Left ventricle myocardium inferior (tissue), 1 donor: ENCODE results near the gene C6orf15. TPM values are rescaled to one million over a fixed set of nuclear protein-coding genes. Genes with fewer than 3 reads are reported as not detected.

Source experiments
- DNase-seq: peaks from one replicate; pipeline ENCODE4 v3.0.0-alpha.2; 2020
- H3K27ac ChIP-seq: fragments of 200-600 bp; replicated peaks from 2 replicates; pipeline ENCODE4 v1.8.0; 2021
- H3K27me3 ChIP-seq: fragments of 200-600 bp; 2 replicates; pipeline ENCODE4 v1.8.0; 2021; ENCODE audit warnings: low read depth
- H3K36me3 ChIP-seq: fragments of 200-600 bp; 2 replicates; pipeline ENCODE4 v1.8.0; 2021
- H3K4me1 ChIP-seq: fragments of 200-600 bp; 2 replicates; pipeline ENCODE4 v1.8.0; 2021
- H3K4me3 ChIP-seq: fragments of 200-600 bp; 2 replicates; pipeline ENCODE4 v1.8.0; 2021; ENCODE audit warnings: mild to moderate bottlenecking, moderate library complexity
- H3K9me3 ChIP-seq: fragments of 200-600 bp; replicated peaks from 2 replicates; pipeline ENCODE4 v1.8.0; 2021
- intact Hi-C: fragments of 100-400 bp; cut with micrococcal nuclease; formaldehyde crosslinking; loops from one replicate; pipeline ENCODE4 v1.11.0; 2022
- total RNA-seq: library from RNA; stranded (reverse); fragmentation: NEBNext Ultra II Directional; extraction: Animal tissue kit (Norgen Biotek cat#: 25700); gene quantifications from one replicate; pipeline ENCODE4 v1.2.1, GENCODE V29; 2021
- TF ChIP-seq, protein P1 (sequence below): fragments of 200-600 bp; IDR thresholded peaks from 2 replicates; pipeline ENCODE4 v1.8.0; 2021; ENCODE audit warnings: antibody characterized with exemption, mild to moderate bottlenecking, borderline replicate concordance
- donor health status: DM: no; HTN: yes; CAD: no; lungs with severe emphysema.

The C6orf15 gene
- total RNA-seq, 1 donor from 2014 or later, result not detected

DNA sequence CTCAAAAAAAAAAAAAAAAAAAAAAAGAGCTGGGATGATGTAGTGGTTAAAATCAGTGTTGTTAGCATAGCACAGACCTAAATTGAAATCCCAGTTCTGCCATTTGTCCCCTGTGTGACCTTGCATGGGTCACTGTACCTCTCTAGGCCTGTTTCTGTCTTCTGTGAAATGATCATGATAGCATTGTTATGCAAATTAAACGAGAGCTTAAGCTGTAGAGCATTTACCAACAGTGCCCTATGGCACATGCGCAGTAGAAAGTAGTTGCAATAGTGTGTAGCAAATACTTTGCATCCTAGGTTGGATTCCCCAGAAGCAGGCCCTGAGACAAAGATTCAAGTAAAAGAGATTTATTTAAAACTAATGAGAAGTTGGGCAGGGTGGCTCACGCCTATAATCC is 19.2 kb upstream of the C6orf15 start:
- H3K27ac ChIP-seq, result no peak overlapping the region
- H3K4me3 ChIP-seq, result no peak overlapping the region
- no peak for DNase-seq
- no peaks in the 10 kb centered on the region for H3K27me3 ChIP-seq
- H3K9me3 ChIP-seq, result no peaks in the 10 kb centered on the region
- intact Hi-C loops, result no loop called here
- H3K36me3 ChIP-seq, result no peaks in the 10 kb centered on the region
- TF ChIP-seq, protein P1, sequence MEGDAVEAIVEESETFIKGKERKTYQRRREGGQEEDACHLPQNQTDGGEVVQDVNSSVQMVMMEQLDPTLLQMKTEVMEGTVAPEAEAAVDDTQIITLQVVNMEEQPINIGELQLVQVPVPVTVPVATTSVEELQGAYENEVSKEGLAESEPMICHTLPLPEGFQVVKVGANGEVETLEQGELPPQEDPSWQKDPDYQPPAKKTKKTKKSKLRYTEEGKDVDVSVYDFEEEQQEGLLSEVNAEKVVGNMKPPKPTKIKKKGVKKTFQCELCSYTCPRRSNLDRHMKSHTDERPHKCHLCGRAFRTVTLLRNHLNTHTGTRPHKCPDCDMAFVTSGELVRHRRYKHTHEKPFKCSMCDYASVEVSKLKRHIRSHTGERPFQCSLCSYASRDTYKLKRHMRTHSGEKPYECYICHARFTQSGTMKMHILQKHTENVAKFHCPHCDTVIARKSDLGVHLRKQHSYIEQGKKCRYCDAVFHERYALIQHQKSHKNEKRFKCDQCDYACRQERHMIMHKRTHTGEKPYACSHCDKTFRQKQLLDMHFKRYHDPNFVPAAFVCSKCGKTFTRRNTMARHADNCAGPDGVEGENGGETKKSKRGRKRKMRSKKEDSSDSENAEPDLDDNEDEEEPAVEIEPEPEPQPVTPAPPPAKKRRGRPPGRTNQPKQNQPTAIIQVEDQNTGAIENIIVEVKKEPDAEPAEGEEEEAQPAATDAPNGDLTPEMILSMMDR, result no peak
- peaks cover 10% of the 10 kb centered on the region for H3K4me1 ChIP-seq

DNA sequence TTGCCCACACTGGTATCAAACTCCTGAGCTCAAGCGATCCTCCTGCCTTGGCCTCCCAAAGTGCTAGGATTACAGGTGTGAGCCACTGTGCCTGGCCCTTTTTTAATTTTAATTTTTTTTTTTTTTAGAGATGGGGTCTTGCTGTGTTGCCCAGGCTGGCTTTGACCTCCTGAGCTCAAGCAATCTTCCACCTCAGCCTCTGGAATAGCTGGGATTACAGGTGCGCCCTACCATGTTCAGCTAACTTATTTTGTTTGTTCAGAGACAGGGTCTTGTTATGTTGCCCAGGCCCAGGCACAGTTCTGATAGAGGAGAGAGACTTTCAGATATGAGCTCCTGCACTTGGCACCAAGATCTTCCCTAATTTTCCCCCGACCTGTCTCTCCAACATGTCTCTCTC is 18.4 kb upstream of the C6orf15 start:
- Histone ChIP-seq H3K4me1 (peaks cover 19% of the 10 kb centered on the region), H3K9me3 (no peaks in the 10 kb centered on the region), H3K27me3 (no peaks in the 10 kb centered on the region), H3K4me3 (no peak overlapping the region), H3K36me3 (no peaks in the 10 kb centered on the region), H3K27ac (no peak overlapping the region)
- TF ChIP-seq, protein P1, result no peak
- no peak for DNase-seq
- intact Hi-C loops, result no loop called here

DNA sequence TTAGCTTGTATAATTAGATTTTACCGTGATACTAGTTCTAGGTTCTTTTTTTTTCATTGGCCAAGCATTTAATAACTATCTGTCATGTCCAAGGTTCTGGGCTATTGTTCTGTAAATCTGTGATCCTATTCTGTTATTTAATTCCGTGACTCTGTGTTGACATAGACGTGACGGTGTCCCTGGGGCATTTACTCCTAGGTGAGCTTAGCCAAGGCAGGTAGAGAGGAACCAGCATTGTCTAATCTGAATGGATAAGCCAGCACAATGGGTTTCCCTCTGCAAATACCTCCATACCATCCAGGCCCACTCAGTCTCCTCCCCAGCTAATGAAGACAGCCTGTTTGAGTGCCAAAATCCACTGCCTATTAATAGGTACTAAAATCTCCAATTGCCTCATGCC is 16.8 kb upstream of the C6orf15 start:
- no peaks in the 10 kb centered on the region for H3K27me3 ChIP-seq
- H3K4me3 ChIP-seq, result no peak overlapping the region
- no peak overlapping the region for H3K27ac ChIP-seq
- intact Hi-C loops, result no loop called here
- H3K36me3 ChIP-seq, result no peaks in the 10 kb centered on the region
- DNase-seq, result no peak
- TF ChIP-seq, protein P1, result no peak
- H3K4me1 ChIP-seq, result peaks cover 29% of the 10 kb centered on the region
- no peaks in the 10 kb centered on the region for H3K9me3 ChIP-seq

DNA sequence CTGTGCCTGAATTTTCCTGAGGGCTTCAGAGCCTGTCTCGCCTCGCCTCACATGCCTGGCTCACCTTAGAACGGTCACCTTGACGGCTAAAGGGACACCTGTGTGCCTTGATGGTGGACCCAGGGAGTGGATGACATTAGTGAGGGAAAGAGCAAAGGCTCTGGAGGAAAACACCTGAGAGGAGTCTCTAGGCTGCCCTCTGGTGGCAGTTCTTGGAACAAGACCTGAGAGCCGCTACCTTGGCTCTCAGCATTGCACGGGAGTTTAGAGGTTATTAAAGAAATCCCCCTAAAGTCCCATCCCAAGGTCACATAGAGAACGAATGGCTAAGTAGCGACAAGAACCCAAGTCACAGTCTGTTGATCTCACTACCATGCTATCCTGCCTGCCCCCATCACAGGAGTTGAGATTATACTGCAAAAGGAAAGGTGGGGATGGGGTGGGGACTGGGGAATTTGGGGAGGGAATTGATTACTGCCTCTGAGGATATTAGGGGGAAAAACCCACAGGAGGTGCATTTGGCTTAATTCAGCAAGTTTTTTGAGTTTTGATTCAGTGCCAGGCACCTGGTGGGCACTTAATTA is 15.8 kb upstream of the C6orf15 start:
- intact Hi-C loops, result no loop called here
- peaks cover 36% of the 10 kb centered on the region for H3K4me1 ChIP-seq

DNA sequence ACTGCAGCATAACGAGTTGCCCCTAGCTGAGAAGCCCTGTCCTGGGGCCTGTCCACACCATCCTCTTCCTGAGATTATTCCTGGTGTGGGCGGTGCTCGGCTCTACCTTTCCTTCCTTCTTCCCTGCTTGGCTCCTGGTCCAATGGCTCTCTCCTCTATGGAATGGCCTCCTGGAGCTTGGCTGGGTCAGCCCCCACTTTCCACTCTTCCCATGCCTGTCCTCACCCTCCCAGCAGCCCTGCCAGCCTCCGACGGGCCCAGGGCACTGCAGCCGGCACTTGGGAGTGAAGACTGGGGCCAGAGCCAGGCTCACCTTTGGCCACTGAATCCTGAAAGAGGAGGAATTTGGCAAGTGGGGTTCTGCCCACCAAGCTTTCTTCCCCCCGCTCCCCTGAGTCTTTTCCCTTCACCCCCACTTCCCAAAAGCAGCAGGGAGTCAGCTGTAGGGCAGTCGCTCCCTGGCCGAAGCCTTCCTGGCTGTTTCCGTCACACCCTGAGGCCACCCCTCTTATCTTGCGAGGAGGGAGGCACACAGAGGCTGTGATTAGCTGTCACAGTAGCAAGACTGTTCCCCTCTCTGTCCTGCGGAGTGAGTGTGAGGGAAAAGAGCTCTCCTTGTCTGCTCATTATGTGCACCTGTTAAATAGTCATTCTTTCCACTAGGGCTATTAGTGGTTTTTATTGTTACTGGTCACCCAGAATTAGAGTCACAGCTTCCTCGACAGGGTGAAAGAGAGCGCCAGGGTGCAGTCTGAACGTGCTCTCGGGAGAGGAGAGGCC is 14.2 kb upstream of the C6orf15 start:
- peaks cover 46% of the 10 kb centered on the region for H3K4me1 ChIP-seq
- intact Hi-C loops, result no loop called here
- TF ChIP-seq, protein P1, result no peak

More for the DNA sequence above, 15.8 kb upstream of the C6orf15 start:
- Histone ChIP-seq H3K9me3 (no peaks in the 10 kb centered on the region), H3K27me3 (no peaks in the 10 kb centered on the region), H3K27ac (no peak overlapping the region), H3K36me3 (no peaks in the 10 kb centered on the region), H3K4me3 (no peak overlapping the region)
- TF ChIP-seq, protein P1, result peak; percentile 91
- DNase-seq, result peak; percentile 51

More for the DNA sequence above, 14.2 kb upstream of the C6orf15 start:
- DNase-seq, result no peak
- Histone ChIP-seq H3K27me3 (no peaks in the 10 kb centered on the region), H3K9me3 (no peaks in the 10 kb centered on the region), H3K27ac (peak overlapping the region; percentile 72), H3K36me3 (no peaks in the 10 kb centered on the region), H3K4me3 (no peak overlapping the region)
